HS-5 (cell line): ENCODE results near the gene GNPDA1.

Source experiments
- DNase-seq: peaks from one replicate; pipeline ENCODE4 v3.0.0-alpha.2; 2012; ENCODE audit warnings: low read depth

GNPDA1 gene

GRCh38 chr5:141954194-141954593 is 58.6 kb downstream of the GNPDA1 start:
- no peak for DNase-seq

- no peak for DNase-seq
These were observed 60.8 kb downstream of the GNPDA1 start for GRCh38 chr5:141952020-141952419.

GRCh38 chr5:141951332-141951781 is 61.5 kb downstream of the GNPDA1 start:
- DNase-seq, result no peak
